K562 (cell line): Measurements from ENCODE around the gene TRIM27.

ENCODE experiments used
- ASH1L ChIP-seq: fragments of 450-650 bp; IDR thresholded peaks from 2 replicates; pipeline ENCODE4 v1.6.1; 2018; ENCODE audit warnings: borderline replicate concordance, mild to moderate bottlenecking, low read depth; ENCODE audit not compliant: partially characterized antibody
- EP300 ChIP-seq: IDR thresholded peaks from 2 replicates; pipeline ENCODE4 v1.6.1; 2012; ENCODE audit warnings: low read length, improper control_type of control experiment
- NR2C2 ChIP-seq, 2 experiments: fragments of 200-800 bp in 1 of 2; sonication (Bioruptor generic) in 1 of 2; sonication (generic) in 1 of 2; formaldehyde crosslinking in 1 of 2; IDR thresholded peaks; 2 replicates each; pipeline versions ENCODE4 v1.6.1 to v1.8.0; 2016 to 2022; ENCODE audit warnings: mild to moderate bottlenecking in 1 of 2, missing compliant biosample characterization in 1 of 2, missing genetic modification characterization in 1 of 2, missing genetic modification reagents in 1 of 2
- NR2F6 ChIP-seq: fragments of 450-650 bp; formaldehyde crosslinking; IDR thresholded peaks from 2 replicates; pipeline ENCODE4 v1.4.0; 2020; ENCODE audit warnings: mild to moderate bottlenecking
- RBM39 ChIP-seq: fragments of 200-400 bp; formaldehyde crosslinking; optimal IDR thresholded peaks from 2 replicates; pipeline ENCODE3; 2018; ENCODE audit warnings: low read depth, low read length
- TF ChIP-seq, protein P1 (sequence below), 2 experiments: IDR thresholded peaks; 2 replicates each; pipeline ENCODE4 v1.6.1; 2012; ENCODE audit warnings: improper control_type of control experiment in 2 of 2, low read depth in 2 of 2, low read length in 2 of 2, borderline replicate concordance in 1 of 2

DNA sequence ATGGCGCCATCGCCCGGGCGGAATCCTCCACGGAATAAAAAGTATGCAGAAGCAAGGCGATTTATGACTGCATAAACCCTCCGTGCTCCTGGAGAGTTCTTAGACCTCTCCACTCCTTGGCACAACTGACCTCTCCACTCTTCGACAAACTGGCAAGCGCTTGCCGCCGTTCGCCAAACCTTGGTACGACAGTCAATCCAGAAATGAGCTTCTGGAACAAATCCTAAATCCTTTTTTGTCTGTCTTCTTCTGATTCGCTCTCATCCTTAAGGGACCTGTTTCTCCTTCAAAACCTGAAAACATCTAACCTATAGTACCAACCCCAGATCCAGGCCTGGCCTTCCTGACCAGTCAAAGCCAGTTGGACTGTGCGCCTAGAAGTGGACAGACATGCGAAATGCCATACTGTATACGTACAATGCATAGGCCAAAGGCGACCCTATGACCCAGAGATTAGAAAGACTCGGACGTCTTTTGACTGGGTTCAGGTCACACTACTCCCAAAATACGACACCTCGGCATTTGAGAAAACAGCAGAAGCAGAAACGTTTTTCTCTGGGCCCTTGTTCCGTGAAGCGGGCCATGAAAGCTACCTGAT is 59.4 kb downstream of the TRIM27 start:
- TF ChIP-seq, protein P1, sequence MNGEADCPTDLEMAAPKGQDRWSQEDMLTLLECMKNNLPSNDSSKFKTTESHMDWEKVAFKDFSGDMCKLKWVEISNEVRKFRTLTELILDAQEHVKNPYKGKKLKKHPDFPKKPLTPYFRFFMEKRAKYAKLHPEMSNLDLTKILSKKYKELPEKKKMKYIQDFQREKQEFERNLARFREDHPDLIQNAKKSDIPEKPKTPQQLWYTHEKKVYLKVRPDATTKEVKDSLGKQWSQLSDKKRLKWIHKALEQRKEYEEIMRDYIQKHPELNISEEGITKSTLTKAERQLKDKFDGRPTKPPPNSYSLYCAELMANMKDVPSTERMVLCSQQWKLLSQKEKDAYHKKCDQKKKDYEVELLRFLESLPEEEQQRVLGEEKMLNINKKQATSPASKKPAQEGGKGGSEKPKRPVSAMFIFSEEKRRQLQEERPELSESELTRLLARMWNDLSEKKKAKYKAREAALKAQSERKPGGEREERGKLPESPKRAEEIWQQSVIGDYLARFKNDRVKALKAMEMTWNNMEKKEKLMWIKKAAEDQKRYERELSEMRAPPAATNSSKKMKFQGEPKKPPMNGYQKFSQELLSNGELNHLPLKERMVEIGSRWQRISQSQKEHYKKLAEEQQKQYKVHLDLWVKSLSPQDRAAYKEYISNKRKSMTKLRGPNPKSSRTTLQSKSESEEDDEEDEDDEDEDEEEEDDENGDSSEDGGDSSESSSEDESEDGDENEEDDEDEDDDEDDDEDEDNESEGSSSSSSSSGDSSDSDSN (IDR thresholded peaks at IDR 0.05; ENCODE audit: borderline replicate concordance in 1 of 2, low read depth in 2 of 2, low read length in 2 of 2): 0 out of 4 replicates have a peak, but pooled peaks of 1 of the 2 experiments have one; percentile 10
- TF ChIP-seq EP300 (no peak), RBM39 (peak; percentile 94), NR2C2 (CRISPR knock-in tag; IDR thresholded peaks at IDR 0.05) (no peak), NR2C2 (tag; IDR thresholded peaks at IDR 0.05) (no peak), NR2F6 (CRISPR knock-in tag) (no peak), ASH1L (no peak)
